Epidermal melanocyte (primary cell): ENCODE results near the gene COL9A1.

Source experiments
- DNase-seq: peaks from one replicate; pipeline ENCODE4 v3.0.0; 2011; ENCODE audit warnings: low spot score; ENCODE audit not compliant: insufficient read length

Gene COL9A1

DNA sequence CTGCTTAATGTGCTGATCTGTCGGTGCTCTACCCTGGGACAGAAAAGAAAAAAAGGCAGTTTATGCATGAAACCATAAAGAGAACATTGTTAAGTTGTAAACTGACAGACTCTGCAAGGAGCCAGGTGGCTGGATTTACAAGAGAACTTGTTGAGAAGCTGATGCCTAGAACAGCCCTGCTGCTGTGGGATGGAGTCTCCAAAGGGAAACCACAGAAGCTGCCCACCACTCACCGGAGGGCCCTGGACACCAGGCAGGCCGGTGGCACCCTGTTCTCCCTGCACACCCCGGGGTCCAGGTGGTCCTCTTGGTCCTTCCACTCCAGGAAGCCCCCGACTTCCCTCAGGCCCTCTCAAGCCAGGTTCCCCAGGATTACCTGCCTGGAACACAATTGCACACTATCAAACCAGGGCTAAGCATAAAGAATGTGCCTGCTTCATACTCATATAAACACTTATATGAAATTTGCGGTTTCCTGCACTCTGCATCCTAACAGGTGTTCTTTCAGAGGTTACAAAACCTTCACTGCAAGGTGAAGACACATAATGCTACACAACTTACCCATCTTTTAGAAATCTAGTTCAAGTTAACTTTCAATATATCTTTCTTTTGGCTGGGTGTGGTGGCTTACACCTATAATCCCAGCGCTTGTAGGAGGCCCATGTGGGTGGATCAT lies 68.2 kb downstream of the COL9A1 start:
- DNase-seq, result no peak

DNA sequence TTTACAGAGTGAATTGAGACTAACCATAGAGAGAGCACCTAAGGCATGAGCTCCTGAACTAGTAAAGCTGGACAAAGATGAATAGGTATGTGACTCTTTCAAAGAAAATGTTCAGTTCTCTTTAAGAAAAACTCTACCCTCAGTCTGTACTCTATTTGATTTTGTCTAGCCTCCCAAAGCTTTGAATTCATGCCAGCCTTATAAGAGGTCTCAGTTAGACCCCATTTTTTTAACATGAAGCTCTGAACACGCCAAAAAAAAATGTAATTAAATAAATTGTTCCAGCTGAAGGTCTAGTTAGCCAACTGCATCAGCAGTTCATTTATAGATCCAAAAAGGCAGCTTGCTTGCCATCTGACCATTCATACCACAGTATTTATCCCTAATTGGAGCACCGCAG lies 71.6 kb downstream of the COL9A1 start:
- DNase-seq, result no peak

DNA sequence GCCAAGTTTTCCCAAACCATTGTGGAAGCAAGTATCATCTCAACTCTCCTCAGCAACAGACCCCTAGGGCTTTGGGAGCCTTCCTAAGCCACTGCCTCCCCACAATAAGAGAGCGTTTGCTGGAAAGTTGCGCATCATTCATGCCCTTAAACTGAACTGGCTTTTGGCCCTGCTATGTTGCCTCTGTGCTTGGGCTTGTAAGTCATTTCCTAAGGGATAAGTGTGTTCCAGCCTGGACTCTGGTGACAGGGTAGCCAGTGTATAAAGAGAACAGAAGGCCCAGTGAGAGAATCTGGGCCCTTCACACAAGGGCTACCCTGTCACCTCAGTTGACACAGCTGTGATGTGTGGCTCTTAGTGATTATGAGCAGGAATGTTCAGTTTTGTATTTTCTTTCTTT lies 77.8 kb downstream of the COL9A1 start:
- DNase-seq, result no peak

DNA sequence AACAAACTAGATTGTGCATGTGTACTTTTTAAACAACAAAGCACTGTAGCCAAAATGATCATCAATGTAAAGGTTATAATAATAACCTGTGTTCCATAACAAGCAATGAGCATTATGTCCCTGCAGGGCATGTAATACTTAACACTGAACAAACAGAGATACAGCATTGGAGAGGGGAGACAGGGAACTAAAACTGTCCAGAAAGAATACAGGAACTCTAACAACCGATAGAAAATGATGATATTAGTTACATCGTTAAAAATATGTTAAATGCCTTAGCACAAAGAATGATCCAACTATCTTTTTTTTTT lies 80.5 kb downstream of the COL9A1 start:
- DNase-seq, result no peak

DNA sequence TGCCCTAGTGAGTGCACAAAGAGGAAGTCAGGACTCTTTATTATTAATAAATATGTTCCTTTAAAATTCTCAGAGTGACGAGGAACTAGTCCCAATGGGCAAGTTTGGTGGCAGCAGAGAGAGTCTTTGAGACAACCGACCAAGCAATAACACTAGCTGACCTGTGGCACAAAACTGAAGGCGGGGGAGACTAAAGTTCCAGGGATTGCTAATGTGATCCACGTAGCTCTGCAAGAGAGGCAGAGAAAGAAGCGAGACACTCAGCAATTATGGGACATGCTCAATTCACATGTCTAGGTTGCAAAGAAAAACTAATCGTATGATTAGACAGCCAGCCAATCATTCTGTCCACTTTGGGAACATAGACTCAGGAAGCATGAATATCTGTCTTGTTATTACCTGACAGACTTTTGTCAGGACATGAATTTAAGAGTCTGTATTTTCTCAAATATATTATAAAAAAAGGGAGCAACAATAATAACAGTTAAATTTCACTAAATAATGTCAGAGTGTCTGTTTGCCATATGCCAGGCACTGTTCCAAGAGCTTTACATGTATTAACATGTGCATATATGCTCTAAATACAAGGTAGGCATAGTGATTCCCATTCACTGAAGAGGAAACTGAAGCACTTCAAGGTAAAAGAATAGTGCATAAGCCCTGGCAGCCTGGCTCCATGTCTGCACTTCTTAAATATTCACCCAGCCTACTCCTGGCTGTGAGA lies 81.0 kb downstream of the COL9A1 start:
- DNase-seq, result no peak

DNA sequence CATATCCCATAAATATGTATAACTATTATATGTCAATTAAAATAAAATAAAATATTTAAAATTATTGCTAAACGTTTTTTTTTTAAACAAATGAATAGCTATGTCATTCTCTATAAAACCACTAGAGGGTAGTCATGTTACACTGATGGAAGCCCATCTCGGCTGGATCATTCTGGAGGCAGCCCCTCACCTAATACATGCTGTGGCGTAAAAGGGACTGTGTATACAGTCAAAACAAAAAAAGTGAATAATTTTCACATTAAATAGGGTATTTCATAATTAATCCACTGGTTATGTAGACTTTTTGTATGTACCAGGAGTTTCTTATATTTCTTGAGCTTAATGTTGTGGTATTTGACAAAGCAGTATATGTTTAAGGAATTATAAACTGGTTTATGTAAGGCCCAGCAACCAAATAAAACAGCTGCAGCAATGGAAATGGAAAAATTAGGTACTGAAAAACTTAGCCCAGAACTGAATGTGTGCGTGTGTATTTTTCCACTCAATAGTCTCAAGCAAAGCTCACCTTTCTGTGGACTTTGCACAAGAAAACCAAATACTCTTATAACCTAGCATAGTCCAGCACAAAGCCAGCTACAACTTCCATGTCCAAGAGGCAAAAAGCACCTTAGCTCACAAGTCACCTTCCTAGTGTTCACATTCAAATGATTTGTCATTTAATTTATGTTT lies 81.7 kb downstream of the COL9A1 start:
- DNase-seq, result no peak

DNA sequence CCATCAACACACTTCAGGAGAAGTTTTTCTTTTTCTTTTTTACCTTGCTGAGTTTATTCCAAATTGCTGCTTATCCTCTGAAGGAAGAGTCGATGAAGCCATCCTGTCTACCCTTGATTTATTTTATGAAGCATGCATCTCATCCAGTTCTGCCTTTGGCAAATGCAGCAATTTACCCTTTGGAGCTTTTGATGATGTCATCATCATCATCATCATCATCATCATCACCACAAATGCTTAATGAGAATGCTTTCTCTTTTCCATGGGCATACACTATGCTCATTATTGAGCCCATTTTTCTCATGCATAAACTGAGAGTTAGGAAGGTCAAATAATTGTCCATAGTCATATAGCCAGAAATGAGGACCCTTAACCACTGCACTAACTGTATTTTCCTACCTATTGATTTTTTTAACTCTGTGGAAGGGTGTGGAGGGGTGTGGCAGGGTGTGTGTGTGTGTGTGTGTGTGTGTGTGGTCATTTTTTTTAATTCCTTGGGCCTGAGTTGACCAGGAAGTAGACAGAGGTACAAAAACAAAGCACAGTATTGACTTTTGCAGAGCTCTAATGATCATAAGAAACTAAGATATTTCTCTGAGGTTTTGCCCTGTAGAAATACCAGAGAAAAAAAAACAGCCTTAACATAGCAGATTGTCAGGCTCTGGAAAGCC lies 82.8 kb downstream of the COL9A1 start:
- no peak for DNase-seq

DNA sequence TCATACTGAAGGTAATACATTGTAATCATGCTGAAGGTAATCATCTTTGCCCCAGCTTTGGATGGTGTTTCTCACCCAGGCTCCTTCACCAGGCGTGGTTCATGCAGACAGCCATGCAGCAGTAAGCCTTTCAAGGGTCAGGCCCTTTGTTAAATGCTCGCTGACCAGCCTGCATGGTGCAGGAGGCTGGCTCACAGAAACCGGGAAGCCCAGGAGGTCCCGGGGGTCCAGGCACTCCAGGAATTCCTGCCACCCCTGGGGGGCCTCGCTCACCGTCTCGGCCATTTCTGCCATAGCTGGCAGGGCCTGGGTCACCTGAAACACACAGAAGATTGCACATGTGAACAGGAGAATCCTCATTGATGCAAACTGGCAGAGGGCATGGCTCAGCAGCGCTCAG lies 86.1 kb downstream of the COL9A1 start:
- no peak for DNase-seq

DNA sequence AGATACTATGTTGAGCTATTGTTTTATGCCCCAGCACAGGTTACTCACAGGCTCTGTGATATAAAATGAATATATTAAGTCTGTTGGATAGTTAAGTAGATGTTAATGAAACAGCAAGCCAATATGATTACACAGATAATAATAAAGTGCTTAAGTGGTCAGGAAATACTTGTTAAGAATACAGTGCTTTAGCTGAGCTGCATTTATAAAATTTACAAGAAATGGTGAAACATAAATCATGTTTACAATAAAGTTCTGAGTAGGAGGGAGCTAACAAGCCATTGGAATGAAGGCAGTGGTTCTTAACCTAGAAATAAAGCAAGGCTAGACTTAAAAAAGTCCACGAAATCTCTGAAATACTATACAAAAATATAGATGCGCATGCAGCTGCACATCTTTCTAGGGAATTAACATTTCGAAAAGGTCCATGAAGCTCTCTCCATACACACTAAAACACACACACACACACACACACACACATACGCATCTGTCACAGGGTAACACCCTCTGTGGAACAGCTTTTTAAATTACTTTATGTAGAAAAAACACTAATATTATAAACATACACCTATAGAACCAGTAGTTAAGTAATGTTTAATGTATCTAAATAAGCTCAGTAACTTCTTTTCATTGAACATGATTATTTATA lies 87.3 kb downstream of the COL9A1 start:
- no peak for DNase-seq

DNA sequence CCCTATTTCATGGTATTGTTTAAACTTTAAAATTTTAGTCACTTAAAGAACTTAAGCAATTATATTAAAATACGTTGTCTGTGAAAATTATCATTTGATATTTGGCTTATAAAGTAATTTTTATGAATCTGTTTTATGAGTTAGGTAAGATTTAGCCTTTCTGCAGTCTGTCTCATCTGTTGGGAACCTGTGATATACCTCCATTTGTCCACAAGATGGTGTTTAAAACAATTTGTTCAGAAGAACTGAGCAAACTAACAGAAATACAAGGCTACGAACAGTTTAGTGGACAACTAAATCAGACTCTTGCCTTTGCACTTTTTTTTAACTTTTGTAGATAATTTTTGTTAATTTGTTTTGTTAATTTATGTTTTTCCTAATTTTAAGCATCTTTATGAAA lies 92.4 kb downstream of the COL9A1 start:
- DNase-seq, result no peak

DNA sequence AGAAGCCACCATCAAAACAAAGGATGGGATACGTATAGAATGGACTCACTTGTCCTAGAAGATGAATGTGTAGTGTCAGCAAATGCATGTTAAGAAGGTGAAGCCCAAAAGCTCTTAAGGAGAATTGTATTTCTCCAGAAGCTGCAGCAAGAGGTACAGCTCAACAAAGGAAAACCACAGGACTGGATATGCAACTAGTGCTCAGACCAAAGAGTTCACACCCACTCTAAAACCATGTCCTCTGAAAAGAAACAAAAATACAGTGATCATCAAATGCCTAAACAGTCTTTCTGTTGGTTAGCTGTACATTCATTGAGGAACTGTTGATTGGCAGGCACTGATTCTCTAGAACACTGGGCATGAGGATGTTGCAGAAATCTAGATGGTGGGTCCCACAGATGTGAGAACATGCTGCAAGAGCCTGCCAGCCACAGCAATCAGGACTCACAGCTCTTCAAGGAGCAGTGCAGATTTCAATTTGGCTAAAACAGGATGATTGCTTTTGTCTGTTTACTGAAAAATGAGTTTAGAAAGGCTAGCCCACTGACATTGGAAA lies 94.6 kb downstream of the COL9A1 start:
- DNase-seq, result no peak

DNA sequence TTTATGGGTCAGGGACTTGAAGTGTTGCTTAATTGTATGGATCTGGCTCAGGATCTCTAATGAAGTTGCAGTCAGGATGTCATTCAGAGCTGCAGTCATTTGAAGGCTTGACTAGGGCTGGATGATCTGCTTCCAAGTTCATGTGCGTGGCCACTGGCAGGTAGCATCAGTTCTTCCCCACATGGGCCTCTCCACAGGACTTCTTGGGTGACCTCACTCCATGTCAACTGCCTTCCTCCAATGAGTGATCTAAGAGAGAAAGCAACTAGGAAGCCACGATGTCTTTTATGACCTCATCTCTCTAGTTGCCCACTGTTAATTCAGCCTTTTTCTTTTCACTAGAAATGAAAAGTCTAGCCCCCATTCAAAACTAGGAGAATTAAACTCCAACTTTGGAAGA lies 104.1 kb downstream of the COL9A1 start:
- DNase-seq, result no peak

DNA sequence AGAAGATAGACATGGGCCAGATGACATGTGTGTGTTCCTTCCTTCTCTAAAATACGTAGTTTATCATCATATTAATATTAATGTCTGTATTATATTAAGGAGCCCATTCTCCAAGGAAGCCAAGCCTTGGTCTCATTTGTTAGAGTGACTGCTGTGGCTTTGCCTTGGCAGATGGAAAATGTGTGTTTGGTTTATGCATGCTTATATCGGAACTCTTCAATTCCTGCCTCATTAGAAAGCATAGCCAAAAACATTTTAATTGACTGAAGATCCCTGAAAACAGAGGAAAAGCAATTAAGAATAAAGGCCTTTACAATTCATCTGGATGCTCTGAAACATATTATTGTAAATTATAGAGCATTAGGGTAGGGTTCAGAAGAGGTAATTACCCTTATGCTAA lies 106.4 kb downstream of the COL9A1 start:
- no peak for DNase-seq

DNA sequence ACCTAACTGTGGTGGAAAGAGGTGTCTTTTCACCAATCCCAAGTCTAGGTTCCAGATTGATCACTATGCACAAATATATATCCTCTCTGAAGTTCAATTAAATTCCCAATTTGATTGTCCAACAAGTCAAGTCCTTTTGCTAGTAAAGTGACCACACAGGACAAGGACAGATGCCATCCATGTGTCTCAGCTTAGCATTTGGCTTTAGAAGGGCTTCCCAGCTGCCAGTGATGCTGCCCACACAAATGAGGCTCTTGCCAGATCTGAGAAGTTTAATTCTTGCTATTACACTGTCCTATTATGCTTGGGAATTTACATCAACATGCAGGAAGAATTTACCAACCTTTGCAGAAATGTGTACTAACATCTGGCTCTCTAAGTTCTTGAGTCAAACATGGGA lies 108.5 kb downstream of the COL9A1 start:
- DNase-seq, result no peak

DNA sequence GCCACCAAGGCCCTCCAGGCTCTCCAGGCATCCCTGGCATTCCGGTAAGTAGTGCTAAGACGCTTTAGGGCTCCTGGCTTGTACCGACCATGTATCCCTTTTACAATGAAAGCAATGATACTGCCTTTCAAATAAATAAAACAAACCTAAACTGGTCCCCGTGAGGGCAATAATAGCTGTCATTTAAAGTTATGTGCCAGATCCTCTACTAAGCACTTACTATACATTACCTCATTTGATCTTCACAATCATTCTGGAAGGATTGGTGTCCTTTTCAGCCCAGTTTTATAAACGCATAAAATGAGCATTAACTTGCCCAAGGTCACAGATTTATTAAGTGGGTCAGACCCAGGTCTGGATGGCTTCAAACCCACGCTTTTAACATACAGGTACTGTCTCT lies 114.7 kb downstream of the COL9A1 start:
- no peak for DNase-seq

DNA sequence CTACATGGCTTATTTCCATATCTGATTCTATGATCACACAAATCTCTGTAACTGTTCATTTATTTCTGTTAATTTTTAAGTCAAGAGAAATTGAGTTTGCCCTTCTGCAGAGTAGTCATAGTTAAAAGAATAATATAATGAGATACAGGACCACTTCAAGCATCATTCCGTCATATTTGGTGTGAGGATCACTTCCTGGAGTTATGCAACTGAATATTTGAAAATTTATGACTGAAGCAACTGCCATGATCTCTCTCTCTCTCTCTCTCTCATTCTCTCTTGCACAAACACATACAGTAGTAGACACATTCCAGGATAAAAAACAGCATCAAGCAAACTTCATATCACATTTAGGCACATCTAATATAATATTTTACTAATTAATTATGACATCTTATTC lies 116.4 kb downstream of the COL9A1 start:
- no peak for DNase-seq

DNA sequence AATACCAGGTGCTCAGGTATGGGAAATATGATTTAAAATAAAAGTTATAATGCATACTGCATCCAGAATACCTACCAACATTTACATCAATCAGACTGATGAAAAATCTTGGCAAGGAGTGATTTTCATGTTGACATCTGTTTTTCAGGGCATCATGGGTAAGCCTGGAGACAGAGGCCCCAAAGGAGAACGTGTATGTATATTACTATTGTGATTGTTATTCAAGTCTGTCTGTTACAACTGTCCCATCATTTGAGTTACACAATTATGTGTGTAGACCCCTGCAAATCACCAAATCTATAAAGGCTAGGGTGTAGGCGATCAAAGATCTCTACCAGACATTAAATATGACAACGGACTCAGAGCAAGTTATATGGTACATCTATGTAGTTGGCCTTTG lies 118.2 kb downstream of the COL9A1 start:
- no peak for DNase-seq

DNA sequence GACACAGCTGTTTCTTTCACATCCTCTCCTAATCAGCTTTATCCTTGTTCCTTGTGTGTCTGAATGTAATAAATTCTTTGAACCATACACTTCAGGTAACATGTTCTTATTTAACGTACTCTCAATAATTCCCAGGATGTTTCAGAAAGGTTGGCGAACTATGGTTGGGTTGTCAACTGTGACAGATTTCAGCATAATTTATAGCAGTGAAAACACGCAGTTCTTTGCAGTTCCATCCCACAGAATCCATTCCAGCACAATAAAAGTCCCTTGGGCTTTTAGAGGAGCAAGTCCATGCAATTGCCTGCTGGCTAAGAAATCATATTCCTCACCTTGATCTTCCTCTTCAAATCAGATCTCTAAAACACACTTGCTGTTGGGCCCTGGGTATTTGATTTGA lies 119.3 kb downstream of the COL9A1 start:
- DNase-seq, result no peak

DNA sequence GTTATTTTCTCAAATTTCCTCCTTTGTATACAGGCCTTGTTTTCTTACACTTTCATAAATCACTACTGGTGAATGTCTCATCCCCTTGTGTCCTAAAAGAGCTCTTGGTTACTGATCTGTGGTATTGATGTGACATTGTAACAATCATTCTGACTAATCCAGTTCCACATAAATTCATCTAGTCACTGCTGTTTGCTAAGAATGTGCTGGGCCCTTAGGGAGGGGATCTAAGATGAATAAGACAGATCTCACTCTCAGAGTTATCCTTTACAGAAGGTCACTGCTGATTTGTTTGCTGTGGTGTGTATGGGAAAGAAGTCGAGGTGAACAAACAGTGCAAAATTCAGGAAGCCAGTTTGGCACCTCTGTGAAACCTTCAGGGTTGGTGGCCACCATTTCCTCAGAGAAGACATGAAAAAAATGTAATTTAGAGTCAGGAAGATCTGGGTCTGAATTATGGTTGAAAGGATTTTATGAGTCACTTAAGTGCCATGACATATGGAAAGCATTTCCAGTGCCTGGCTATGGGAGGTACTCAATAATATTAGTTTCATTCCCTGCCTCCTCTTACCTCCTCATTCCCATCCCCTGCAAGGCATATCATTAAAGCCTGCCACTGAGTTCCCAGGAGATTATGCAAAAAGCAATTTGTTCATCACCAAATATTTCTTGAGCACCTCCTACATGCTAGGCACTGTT lies 121.8 kb downstream of the COL9A1 start:
- DNase-seq, result no peak

DNA sequence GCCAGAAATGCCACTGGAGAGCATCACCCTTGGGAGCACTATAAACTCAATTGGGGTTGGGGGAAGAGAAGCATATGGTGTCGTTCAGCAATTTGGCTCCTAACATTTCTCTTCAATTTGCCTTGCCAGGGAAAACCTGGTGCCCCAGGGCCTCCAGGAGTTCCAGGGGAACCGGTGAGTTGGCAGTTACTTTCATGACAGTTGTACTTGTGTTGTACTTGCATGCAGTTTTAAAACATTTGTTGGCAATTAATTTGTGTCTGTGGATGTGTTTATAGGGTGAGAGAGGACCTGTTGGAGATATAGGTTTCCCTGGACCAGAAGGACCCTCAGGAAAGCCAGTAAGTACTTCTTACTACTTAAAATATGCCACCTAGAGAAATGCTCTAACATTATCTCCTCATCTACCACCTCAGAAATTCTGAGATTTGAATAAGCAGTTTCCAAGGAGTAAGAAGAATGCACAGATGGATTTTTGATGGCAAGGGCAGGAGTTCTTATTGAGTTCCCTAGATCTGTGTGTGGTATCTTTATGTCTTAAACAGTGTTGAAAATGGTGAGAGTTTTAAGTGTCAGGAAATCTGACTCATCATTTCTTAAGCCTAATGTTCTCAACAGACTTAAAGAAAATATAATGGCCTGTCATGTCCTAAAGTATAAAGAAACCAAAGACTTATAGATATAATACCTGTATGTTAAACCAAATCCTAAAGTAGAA lies 122.5 kb downstream of the COL9A1 start:
- no peak for DNase-seq
